MG63 (cell line): ENCODE results near the gene FGF14. TPM values are rescaled to one million over a fixed set of nuclear protein-coding genes. Genes with fewer than 3 reads are reported as not detected.

ENCODE experiments used
- DNase-seq: peaks from one replicate; pipeline ENCODE4 v3.0.0-alpha.2; 2020
- H3K27me3 ChIP-seq: fragments of 250-450 bp; sonication (Bioruptor Pico); 2 replicates; pipeline ENCODE4 v1.5.1; 2020; ENCODE audit warnings: mild to moderate bottlenecking, moderate library complexity
- H3K36me3 ChIP-seq: fragments of 250-450 bp; sonication (Bioruptor Pico); 2 replicates; pipeline ENCODE4 v1.5.1; 2020; ENCODE audit warnings: mild to moderate bottlenecking, moderate library complexity
- H3K4me3 ChIP-seq: fragments of 250-450 bp; sonication (Bioruptor Pico); 2 replicates; pipeline ENCODE4 v1.5.1; 2020; ENCODE audit warnings: mild to moderate bottlenecking, moderate library complexity
- H3K9me3 ChIP-seq: fragments of 250-450 bp; sonication (Bioruptor Pico); 2 replicates; pipeline ENCODE4 v1.5.1; 2020; ENCODE audit warnings: mild to moderate bottlenecking, moderate library complexity
- total RNA-seq: library from RNA; depleted of rRNA; stranded (reverse); fragments of >200 nt; shearing (Covaris generic); gene quantifications from 2 replicates; pipeline ENCODE4 v1.2.3, GENCODE V29; 2014; ENCODE audit warnings: low replicate concordance

The FGF14 gene
- total RNA-seq, 1 experiment from 2014 or later: not detected

DNA sequence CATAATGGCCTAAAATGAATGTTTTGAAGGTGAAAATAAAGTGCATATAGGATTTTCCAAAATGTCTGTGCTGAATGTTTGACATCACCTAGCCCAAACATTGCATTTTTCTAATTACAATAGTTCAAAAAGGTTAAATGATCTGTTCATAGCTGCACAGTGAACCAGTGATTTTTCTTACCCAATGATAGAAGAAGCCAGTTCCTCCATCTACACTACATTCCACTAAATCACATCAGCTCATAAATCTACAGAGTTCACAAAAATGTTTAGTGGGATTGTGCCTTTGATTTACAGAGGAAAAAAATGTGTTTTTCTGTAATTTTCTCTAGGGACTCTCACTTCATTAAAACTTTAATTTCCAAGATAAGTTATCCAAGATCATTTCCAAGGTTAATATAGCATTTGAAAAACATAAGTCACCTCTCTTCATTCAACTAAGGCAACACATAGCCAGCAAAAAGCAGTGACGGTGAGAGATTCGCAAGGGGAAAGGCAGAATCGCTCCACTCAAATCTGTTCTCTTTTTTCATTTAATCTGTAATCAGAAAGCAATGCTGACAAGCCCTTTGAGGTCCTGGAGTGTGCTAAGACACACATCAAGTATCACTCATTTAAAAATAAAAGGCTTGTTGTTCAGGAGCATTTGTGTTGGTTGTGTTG, 194.0 kb downstream of the FGF14 start:
- Histone ChIP-seq H3K9me3 (no peaks in the 10 kb centered on the region), H3K27me3 (peaks cover 2% of the 10 kb centered on the region; the same call in 1 of the 2 replicates), H3K36me3 (no peaks in the 10 kb centered on the region), H3K4me3 (no peak overlapping the region)
- no peak for DNase-seq

DNA sequence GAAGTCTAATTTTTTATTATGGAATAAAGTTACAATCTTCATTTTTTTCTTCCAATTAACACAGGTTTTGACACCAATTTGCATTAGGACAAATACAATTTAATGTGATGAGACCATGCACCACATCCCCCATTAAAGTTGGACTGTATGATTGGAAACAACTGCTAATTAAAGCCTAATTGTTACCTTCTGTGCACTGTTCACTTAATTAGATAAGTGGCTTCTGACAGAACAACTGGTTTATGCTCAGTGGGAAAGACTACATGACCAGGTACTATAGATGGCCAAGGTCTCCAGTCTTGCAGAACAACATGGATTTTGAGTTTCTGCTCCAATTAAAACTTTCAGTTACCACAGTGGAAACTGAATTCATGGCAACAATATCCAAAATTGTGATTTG, 198.1 kb downstream of the FGF14 start:
- no peaks in the 10 kb centered on the region for H3K36me3 ChIP-seq
- H3K9me3 ChIP-seq: no peaks in the 10 kb centered on the region
- DNase-seq: no peak
- no peaks in the 10 kb centered on the region for H3K27me3 ChIP-seq
- no peak overlapping the region for H3K4me3 ChIP-seq

DNA sequence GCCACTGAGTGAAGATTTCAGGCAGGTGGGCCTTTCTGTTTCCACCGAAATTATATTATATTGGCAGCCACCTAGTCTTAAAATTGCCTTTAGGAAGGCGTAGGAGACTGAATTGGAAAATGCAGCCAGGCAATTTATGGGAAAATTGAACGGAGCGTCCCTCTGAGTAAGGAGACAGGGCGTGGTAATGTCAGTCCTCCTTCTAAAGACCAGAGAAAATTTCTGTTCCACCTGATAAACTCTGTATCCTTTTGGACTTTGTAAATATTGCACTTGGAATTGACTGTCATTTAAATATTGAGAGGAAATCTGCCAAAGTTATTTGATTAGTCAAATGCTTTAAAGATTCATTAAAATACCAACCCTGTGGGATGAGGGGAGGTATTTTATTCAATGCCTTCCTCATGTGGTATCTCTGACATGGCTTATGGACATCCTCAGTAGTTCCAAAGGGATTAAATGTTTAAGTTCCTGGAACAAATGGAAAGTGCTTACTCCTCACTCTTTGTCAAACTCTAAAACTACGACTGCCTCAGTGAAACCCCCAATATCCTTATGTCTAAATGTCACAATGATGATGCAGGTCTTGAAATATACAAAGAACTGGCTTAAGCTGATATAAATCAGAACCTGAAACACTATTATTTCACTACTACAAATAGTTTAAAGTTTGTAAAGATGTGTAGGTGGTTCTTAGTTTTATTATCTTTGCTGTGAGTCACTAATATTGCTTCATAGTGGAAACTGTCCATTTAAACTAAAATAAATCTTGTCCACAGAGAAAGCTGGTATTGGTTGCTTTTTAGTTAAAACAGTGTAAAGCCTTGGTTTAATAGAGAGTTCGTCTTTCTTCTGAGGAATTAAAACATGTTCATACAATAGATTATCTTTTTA, 203.2 kb downstream of the FGF14 start:
- H3K4me3 ChIP-seq: no peak overlapping the region
- no peak for DNase-seq
- peaks cover 4% of the 10 kb centered on the region for H3K9me3 ChIP-seq
- H3K27me3 ChIP-seq: no peaks in the 10 kb centered on the region
- no peaks in the 10 kb centered on the region for H3K36me3 ChIP-seq

DNA sequence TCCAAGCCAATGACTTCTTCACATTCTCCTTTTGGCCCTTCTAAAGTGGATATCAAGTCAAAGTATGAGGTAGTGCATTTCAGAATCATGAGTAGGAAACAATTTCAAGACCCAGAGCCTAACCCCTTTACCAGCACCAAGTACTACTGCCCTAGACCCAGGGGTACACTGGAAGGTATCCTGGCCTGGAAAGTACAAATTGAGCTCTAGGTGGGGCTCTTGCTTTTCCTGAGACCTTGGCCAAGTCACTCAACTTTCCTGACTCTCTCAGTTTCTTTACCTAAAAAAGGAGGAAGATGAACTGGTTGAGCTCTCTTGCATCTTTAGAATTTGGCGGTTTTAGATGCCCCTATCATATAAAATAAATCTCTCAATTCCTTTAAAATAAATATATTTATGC, 204.7 kb downstream of the FGF14 start:
- no peak overlapping the region for H3K4me3 ChIP-seq
- H3K9me3 ChIP-seq: peaks cover 4% of the 10 kb centered on the region
- no peak for DNase-seq
- no peaks in the 10 kb centered on the region for H3K36me3 ChIP-seq
- no peaks in the 10 kb centered on the region for H3K27me3 ChIP-seq

DNA sequence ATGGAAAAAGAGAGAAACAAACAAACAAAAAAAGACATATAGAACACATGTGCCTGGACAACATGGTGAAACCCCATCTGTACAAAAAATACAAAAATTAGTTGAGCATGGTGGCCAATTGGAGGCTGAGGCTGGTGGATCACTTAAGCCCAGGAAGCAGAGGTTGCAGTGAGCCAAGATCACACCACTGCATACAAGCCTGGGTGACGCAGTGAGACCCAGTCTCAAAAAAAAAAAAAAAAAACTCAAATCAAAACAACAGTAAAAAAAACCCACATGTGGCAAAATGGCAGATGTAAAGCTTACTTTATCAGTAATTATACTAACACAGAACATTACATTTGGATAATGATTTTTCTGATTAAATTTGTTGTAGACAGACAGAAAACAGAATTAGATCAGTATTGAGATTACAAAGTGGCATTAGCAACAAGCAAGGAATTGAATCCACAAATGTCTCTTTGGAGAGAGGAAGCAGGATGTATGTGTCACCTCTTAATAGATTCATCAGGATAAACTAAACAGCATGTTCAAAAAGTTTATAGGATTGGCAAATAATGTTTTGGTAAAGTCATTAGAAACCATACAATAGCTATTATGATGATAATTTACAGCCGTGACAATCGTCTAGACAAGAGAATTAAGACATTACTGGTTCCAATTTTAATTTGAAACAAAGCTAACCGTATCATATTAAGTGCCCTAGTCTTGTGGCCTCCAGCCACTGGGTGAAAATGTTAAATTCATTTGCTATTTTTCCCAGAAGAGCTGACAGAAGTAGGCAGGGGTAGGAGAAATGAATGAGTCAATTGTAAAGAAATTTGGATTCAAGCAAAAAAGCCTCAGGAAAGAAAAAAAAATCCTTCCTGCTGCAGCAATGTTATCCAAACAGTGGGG, 206.0 kb downstream of the FGF14 start:
- DNase-seq: no peak
- peaks cover 4% of the 10 kb centered on the region for H3K9me3 ChIP-seq
- no peak overlapping the region for H3K4me3 ChIP-seq
- H3K36me3 ChIP-seq: no peaks in the 10 kb centered on the region
- no peaks in the 10 kb centered on the region for H3K27me3 ChIP-seq

DNA sequence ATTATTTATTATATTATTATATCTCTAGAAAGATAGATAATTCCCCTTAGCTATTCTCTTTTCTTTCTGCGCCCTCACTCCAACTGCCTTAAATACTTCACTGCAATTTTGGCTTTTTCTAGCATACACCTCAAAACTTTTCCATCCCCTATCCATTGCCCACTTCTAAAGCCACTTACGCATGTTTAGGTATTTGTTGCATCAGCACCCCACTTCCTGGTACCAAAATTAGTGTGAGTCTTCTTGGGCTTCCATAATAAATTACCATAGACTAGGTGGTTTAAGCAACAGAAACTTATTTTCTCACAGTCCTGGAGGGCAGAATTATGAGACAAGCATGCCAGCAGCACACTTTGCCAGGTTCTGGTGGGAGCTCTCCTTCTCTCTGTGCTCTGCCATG, 209.0 kb downstream of the FGF14 start:
- DNase-seq: no peak
- H3K4me3 ChIP-seq: no peak overlapping the region
- peaks cover 4% of the 10 kb centered on the region for H3K9me3 ChIP-seq
- no peaks in the 10 kb centered on the region for H3K36me3 ChIP-seq
- no peaks in the 10 kb centered on the region for H3K27me3 ChIP-seq

DNA sequence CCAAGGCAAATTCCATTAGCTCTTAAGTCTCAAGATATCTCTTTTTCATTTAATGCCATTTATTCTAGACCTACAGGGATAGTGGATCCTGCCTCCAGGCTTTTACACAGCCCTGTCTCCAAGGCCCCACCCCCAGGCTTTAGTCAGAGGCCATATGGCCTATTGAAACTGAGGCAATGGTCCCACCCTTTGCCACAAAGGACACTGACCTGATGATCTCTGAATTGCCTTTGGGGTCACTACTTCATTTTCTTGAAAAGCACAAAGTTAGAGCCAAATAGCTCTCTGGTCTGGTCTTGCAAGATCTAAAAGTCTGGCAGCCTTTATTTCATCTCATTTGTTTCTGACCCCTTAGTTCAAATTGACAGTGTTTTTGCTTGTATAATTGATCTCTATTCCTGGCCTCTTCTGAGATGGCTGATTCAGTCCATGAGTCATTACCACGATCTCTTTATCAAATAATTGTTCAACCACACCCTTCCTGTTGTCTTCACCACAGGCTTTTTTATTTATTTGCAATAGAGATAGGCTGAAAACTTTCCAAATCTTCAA, 209.8 kb downstream of the FGF14 start:
- peaks cover 4% of the 10 kb centered on the region for H3K9me3 ChIP-seq
- H3K36me3 ChIP-seq: no peaks in the 10 kb centered on the region
- H3K4me3 ChIP-seq: no peak overlapping the region
- DNase-seq: peak; percentile 32
- H3K27me3 ChIP-seq: no peaks in the 10 kb centered on the region

DNA sequence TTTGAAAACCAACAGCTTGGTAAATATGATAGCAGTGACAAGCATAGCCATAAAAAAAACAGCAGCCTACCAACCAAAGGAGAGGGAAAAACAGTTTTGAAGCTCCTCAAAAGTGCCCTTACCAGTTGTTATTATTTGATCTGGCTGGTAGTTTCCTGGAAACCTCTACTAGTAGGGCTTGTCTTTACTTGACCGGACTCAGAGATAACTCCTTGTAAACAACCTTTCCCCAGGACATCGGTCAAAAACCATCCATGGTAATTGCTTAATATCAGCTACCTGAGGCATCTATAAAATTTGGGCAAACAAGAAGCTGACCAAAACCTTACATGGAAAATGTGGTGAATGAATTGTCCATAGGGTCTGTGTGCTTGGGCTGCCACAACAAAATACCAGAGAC, 210.9 kb downstream of the FGF14 start:
- H3K4me3 ChIP-seq: no peak overlapping the region
- DNase-seq: no peak
- H3K9me3 ChIP-seq: peaks cover 4% of the 10 kb centered on the region
- H3K27me3 ChIP-seq: no peaks in the 10 kb centered on the region
- H3K36me3 ChIP-seq: no peaks in the 10 kb centered on the region

DNA sequence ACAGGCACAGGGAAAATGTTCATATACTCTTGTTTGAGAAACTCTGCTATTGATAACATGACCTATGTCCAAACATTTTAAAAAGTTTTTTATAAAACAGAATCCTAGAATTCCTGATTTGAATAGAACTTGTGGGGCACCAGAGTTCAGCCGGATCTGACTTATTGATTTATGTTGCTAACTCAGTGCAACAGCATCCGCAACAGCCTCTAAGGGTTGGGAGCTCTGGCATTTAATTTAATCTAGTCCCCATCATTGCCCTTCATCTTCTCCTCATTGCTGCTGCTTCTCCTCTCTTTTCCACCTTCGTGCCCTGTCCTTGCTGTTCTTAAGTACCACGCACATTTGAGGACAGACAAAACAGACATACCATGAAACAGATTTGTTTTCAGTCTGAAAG, 214.5 kb downstream of the FGF14 start:
- no peaks in the 10 kb centered on the region for H3K27me3 ChIP-seq
- no peaks in the 10 kb centered on the region for H3K36me3 ChIP-seq
- H3K4me3 ChIP-seq: no peak overlapping the region
- no peaks in the 10 kb centered on the region for H3K9me3 ChIP-seq
- DNase-seq: no peak

DNA sequence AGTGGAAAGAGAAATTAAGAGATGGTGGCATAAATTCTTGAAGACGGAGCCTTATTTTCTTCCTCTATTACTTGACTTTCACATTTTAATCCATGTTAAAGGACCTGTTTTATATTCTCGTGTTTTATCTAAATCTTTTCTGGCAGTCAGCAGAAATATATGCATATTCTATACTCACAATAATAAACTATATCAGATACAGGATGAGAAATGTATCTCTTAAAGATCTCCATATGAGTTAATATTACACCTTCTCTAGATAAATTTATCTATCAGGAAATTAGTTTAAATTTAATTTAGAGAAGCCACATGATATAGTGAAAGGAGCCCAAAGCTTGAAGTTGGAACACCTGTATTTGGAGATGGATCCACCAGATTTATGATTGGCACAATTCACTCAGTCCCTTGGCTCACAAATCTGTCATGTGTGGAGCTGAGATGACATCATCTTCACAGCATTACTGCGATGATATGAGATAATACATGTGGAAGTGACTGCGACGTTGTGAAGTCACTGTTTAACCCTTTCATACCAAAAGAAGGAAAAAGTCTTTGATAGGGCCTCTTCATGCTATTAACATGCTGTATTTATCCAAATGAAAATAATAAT, 216.4 kb downstream of the FGF14 start:
- DNase-seq: no peak

DNA sequence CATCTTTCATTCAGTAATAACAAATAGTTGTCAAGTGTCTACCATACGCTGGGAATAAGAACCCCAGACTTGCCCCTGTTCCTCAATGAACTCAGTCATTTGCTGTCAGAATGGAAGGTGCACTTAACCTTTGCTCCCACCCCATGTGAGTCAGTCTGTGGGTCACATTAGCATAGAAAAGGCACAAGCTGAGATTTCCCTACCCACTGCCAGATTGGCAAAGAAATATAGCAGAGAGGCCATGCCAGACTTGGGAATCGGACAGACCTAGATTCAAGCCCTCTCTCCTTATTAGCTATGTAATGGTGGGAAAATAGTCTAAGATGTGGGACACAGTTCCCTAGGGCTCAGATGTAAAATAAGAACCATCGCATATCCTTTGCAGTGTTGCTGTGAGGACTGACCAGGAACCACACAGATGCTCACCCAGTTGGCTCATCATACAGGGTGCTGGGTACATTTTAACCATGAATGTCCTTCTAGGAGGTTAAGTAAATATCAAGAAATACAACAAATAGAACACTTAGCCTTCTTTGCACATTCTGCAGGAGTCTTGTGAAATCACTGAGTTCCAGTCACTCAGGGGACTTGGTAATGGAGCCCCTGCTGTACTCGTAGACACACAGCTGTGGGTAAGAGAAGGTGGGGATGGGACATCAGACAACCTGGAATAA, 218.2 kb downstream of the FGF14 start:
- Histone ChIP-seq H3K36me3 (no peaks in the 10 kb centered on the region), H3K9me3 (no peaks in the 10 kb centered on the region), H3K27me3 (no peaks in the 10 kb centered on the region), H3K4me3 (no peak overlapping the region)
- no peak for DNase-seq

More for the DNA sequence above, 216.4 kb downstream of the FGF14 start:
- Histone ChIP-seq H3K4me3 (no peak overlapping the region), H3K9me3 (no peaks in the 10 kb centered on the region), H3K27me3 (no peaks in the 10 kb centered on the region), H3K36me3 (no peaks in the 10 kb centered on the region)

DNA sequence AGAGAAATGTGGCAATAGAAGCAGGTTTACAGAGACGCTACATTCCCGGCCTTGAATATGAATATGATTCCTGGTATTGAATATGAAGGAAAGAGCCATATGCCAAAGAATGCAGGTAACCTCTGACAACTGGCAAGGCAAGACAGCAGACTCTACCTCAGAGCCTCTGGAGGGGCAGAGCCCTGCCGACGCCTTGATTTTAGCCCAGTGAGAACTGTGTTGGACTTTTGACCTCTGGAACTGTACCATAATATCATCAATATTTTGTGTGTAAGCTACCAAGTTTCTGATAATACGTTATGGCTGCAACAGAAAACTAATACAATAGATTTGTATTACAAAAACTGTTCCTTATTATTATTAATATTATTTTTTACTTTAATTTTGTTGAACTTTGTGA, 219.7 kb downstream of the FGF14 start:
- H3K36me3 ChIP-seq: no peaks in the 10 kb centered on the region
- H3K27me3 ChIP-seq: no peaks in the 10 kb centered on the region
- H3K4me3 ChIP-seq: no peak overlapping the region
- H3K9me3 ChIP-seq: no peaks in the 10 kb centered on the region
- DNase-seq: no peak

DNA sequence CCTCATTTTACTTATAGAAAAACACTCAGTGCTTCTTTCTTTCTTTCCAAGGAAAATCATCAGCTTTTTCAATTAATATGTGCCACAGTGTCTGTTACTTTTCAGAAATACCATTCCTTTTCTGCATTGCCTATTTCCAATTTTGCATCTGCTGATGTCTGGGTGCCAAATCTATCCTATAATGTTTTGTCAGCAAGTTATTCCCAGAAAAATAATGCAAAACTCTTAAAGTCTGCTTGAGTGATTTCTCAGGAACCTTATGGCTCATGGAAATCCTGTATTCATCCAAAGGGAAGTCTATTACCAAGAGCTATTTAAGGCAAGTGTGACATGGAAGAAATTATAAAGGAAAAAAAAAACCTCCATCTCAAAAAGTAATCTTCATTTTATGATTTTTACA, 224.4 kb downstream of the FGF14 start:
- no peaks in the 10 kb centered on the region for H3K36me3 ChIP-seq
- H3K27me3 ChIP-seq: no peaks in the 10 kb centered on the region
- H3K9me3 ChIP-seq: no peaks in the 10 kb centered on the region
- H3K4me3 ChIP-seq: no peak overlapping the region
- DNase-seq: no peak

DNA sequence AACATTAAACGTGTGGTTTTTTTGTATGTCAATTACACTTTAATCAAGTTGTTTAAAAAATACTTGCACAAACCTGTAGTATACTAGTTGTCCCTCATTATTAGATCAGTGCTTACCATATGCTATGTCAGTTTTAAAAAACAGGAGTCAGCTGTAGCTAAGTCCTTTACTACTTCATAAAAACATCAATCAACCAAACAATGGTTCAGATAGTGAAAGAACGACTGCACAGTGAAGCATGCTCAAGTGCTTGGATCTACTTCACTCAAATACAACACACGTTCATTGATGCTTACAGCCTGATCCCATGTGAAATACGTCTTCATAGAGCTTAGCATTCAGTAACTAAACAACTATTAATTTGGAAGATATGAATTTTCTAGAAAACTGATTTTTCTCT, 225.0 kb downstream of the FGF14 start:
- Histone ChIP-seq H3K9me3 (no peaks in the 10 kb centered on the region), H3K27me3 (no peaks in the 10 kb centered on the region), H3K4me3 (no peak overlapping the region), H3K36me3 (no peaks in the 10 kb centered on the region)
- DNase-seq: no peak

DNA sequence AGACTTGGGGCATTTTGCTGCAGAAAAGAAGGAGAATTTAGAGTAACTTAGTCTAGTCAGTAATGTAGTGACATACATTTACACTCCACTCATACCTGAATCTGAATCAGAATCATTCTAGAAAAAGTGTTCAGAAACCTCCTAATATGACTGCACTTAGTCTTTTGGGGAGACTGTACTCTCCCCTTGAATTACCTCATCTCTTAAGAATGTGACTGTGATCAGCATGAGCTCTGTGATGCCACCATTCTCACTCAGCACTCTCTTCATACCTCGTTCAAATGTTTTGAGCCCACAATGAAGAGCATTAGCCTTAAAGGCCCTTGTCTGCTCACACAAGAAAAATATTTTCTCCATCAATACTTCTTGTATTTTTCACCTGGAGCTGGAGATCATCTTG, 229.4 kb downstream of the FGF14 start:
- Histone ChIP-seq H3K36me3 (no peaks in the 10 kb centered on the region), H3K9me3 (no peaks in the 10 kb centered on the region), H3K4me3 (no peak overlapping the region), H3K27me3 (no peaks in the 10 kb centered on the region)
- no peak for DNase-seq

DNA sequence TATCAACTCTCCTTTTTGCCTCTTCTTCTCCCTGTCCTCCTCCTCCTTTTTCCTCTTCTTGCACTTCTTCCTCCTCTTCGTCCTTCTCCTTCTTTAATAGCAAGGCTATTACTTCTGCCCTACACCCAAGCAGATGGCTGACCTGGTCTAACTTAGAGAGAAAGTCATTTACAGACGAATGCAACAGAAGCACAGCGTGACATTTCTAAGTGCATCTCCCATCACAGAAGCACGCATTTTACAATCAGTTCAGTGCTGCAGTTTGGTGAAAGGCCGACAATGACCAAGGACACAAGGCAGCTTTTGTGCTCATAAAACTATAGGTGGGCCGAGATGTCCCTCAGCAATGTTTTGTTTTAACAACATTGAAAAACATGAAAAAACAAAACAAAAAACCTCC, 231.5 kb downstream of the FGF14 start:
- H3K4me3 ChIP-seq: no peak overlapping the region
- no peaks in the 10 kb centered on the region for H3K36me3 ChIP-seq
- H3K27me3 ChIP-seq: no peaks in the 10 kb centered on the region
- no peaks in the 10 kb centered on the region for H3K9me3 ChIP-seq
- DNase-seq: no peak
